B cell (primary cell): ENCODE data around the gene APMAP.

Source experiments
- EZH2 ChIP-seq: IDR thresholded peaks from 2 replicates; pipeline ENCODE4 v1.6.1; 2012; ENCODE audit warnings: borderline replicate concordance, low read depth, mild to moderate bottlenecking, moderate library complexity, low read length; ENCODE audit not compliant: insufficient read depth, poor library complexity, severe bottlenecking
- TF ChIP-seq, protein P1 (sequence below): fragments of 200-600 bp; IDR thresholded peaks from one replicate; pipeline ENCODE4 v1.8.0; 2022; ENCODE audit warnings: antibody characterized with exemption, mild to moderate bottlenecking

DNA sequence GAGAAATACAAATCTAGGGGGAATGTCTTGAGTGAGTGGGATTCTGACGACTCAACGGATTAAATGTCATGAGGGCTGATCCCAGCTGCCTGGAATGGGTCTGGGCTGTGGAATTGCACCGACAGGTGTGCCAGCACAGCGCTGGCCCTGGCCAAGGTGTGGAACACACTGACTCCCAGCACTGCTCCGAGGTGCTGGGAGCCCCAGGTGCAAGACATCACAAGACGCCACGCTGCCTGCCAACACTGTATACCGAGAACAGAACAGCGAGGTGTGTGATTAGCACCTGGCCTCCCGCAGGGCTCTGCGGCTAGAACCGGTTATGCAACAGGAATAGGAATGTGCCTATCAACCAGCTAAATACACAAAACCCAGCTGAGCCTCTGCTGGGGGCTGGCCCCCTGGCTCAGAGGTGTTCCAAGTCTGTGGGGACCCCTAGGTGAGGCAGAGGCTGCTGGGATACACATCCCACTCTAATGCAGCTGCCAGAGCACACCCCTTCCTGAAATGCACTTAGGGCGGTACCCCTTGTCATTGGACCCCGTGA is 24.8 kb upstream of the APMAP start:
- no peak for TF ChIP-seq EZH2
- TF ChIP-seq, protein P1, sequence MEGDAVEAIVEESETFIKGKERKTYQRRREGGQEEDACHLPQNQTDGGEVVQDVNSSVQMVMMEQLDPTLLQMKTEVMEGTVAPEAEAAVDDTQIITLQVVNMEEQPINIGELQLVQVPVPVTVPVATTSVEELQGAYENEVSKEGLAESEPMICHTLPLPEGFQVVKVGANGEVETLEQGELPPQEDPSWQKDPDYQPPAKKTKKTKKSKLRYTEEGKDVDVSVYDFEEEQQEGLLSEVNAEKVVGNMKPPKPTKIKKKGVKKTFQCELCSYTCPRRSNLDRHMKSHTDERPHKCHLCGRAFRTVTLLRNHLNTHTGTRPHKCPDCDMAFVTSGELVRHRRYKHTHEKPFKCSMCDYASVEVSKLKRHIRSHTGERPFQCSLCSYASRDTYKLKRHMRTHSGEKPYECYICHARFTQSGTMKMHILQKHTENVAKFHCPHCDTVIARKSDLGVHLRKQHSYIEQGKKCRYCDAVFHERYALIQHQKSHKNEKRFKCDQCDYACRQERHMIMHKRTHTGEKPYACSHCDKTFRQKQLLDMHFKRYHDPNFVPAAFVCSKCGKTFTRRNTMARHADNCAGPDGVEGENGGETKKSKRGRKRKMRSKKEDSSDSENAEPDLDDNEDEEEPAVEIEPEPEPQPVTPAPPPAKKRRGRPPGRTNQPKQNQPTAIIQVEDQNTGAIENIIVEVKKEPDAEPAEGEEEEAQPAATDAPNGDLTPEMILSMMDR = no peak
